Activated effector memory CD4-positive, alpha-beta T cell treated with Interleukin-2 at 50 U/mL for 16 hours (primary cell): ENCODE measurements around the gene CDK3.

ENCODE experiments used
- DNase-seq: peaks from one replicate; pipeline ENCODE4 v3.0.0-alpha.2; 2020

The CDK3 gene

DNA sequence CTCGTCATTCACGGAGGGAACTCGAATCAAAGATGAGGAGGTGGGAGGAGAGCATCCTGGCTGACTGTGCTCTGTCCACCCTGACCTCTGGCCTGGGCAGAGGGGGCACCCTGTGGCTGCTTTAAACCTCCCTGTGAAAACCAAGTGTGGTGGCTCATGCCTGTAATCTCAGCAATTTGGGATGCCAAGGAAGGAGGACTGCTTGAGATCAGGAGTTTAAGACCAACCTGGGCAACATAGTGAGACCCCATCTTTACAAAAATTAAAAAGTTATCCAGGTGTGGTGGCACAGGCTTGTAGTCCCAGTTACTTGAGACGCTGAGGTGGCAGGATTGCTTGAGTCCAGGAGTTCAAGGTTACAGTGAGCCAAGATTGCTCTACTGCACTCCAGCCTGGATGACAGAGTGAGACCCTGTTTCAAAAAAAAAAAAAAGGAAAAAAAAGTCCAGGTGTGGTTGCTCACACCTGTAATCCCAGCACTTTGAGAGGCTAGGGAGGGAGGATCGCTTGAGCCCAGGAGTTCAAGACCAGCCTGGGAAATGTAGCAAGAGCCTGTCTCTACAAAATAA is 5.8 kb upstream of the CDK3 start:
- DNase-seq = no peak

DNA sequence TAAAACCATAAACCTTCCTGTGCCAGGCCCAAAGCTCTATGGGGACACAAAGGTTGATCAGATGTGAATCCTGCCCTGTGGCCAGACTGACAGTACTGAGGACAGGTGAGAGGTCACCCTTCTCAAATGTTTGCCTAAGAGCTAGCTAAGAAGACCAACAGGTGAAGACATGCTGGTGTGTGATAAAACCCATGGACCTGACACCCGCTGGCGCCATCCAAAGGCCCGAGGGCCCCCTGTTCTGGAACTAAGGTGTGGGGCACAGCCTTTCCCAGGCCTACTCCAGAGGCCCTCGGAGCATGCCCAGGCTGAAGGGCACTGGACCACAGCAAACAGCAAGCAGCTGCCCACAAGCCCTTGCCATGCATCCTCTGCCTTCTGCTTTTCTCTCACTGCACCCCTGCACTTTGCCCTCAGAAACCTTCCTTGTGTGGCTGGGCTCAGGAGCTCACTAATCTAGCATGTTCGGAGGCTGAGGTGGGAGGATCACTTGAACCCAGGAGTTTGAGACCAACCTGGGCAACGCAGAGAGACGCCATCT is 5.2 kb upstream of the CDK3 start:
- DNase-seq = no peak

DNA sequence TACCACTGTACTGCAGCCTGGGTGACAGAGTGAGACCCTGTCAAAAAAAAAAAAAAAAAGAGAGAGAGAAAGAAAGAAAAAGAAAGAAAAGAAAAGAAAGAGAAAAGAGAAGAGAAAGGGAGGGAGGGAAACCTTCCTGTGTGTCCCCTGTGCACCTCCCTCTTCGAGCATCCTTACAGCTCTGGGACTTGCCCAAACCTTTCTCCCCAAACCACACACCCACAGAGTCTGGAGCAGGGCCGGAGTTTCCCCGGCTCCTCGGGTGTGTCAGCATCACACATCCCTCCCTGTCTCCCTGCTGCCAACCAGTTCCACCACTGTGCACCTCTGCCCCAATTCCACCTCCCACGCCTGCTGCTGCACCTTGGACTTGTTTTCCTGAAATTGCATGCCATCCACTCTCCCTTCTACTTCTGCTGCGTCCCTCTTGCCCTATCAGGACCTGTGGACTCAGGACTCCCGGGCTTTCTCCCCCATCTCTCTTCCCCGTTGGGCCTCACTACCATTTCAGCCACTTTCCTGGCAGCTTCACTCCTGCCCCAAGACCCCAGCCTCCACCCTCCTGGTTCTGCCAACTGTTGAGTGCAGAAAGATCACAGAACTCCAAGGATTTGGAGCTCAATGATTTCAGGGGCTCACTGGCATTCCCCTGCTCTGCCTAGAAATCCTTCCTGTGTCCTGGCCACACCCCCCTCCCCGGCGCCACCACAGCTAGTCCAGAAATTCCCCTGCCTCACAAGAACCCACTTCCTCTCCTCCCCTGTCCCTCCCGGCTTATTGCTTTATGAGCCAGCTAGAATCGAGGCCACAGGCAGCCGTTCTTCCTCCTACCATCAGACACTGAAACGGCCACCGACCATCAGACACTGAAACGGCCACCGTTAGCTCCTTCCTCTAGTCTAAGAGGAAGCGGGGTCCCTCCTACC is 3.7 kb upstream of the CDK3 start:
- peak; percentile 23 for DNase-seq

DNA sequence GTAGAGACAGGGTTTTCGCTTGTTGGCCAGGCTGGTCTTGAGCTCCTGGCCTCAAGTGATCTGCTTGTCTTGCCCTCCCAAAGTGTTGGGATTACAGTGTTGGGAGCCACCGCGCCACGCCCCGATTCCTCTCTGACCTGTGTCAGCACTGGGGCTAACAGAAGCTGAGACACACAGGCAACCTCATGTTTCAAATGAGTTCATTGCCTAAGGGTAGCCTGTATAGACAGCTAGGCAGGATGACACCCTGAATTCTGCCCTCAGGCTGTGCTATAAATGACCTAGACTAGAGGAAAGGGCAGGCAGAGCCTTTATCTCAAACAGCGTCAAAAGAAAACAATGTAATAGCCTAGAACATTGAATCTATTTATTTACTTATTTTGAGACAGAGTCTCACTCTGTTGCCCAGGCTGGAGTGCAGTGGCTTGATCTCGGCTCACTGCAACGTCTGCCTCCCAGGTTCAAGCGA is 2.3 kb upstream of the CDK3 start:
- no peak for DNase-seq

DNA sequence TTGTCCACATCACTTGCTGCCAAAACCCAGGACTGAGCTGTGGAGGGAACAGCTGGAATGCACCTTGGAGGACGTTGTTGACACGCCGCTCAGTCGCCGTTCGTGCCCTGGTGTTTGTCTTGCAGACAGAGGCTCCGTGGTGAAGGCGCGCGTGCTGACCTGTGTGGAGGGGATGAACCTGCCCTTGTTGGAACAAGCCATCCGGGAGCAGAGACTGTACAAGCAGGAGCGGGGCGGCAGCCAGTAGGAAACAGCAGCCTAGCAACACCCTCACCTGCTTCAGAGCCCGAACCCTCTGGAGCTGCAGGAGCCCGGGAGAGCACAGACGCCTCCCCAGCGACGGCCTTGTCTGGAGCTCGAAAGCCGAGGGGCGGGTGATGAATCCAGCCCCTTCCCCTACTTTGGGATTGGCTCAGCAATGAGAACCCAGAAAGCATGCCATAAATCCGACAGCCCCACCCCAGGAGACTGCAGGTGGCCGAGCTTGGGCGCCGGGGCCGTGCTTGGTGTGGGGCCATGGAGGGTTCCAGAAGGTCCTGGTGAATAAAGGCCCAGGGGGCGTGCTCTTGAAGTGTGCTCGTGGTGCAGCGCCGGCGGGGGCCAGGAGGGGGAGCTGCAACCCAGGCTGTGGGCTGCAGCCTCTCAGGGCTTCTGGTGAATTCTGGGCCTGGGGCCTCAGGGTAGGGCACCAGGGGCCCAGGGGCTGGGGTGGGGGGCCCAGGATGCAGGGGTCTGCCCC is 470 bp upstream of the CDK3 start:
- peak; percentile 31 for DNase-seq

DNA sequence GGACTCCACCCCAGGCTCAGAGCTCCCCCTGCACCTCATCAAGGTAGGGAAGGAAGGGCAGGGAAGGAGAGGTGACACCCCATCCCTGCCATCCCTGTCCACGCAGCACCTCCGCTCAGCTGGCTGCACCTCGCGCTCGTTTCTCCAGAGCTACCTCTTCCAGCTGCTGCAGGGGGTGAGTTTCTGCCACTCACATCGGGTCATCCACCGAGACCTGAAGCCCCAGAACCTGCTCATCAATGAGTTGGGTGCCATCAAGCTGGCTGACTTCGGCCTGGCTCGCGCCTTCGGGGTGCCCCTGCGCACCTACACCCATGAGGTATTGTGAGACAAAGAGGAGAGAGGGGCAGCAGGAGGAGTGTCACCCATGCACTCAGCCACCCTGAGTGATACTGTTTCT is 1.4 kb downstream of the CDK3 start:
- DNase-seq = no peak

DNA sequence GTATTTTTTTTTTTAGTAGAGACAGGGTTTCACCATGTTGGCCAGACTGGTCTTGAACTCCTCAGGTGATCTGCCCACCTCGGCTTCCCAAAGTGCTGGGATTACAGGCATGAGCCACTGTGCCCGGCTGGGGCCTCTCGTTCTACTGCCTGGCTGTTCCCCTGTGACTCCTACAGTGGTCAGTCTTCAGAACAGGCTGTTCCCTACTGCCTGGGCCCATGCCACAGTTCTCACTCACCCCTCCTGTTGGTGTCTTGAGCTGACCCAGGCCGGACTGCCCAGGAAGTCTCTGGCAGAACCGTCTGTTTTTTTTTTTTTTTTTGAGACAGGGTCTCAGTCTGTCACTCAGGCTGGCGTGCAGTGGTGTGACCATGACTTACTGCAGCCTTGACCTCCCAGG is 3.3 kb downstream of the CDK3 start:
- DNase-seq = no peak

DNA sequence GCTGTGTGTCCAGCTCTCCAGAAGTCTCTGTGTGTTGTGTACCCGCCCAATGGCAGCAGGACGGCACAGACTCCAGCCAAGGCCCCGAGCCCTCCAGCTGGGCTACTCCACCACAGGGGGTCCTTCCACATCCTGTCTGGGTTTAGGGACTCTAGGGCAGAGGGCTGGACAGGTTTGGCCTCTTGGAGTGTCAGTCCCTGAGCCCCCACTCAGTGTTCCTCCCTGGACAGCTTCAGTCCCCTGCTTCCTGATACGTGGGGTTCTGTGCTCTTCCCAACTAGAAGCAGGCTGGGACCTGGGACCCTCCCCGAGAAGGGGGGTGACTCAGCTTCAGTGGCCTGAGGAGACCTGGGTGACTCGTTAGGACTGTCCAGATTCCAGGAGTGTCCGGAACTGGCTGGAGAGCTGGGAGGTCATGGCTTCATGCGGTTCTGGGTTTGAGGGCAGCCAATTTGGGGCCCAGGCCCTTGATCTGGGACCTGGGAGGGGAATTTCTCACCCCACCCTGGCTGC is 4.2 kb downstream of the CDK3 start:
- DNase-seq = no peak

DNA sequence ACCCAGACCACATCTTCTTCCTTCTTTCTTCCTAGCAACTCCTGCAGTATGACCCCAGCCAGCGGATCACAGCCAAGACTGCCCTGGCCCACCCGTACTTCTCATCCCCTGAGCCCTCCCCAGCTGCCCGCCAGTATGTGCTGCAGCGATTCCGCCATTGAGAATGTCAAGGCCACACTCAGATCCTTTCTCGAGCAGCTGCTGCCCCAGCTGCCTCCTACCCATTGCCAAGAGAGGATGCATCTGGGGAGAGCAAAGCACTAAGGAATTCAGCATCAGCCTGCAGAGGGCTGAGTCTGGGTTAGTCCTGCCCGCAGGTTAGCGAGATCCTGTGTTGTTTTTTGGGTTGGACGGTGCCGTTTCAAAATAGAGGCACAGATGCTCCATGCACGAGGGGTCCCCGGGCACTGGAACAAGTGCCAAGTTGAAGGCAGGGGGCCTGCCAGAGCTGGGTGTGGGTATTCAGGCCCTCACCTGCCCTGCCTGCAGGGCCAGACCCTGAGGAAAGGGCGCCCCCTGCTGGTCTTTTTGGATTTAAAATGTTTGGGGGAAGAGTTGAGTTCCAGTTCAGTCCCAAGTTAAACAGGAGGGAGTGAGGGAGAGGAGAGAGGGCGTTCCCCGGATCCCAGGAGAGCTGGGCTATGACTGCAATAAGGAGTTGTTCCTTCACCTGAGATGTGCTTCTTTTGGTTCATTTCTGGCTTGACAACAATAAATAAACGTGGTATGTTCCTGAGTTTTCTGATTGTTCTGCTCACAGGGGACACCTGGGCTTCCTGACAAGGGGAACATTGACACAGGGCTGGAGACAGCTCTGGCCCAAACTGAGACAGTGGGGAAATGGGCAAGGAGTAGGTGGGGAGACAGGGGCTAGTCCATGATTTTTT is 4.9 kb downstream of the CDK3 start:
- peak; percentile 61 for DNase-seq

DNA sequence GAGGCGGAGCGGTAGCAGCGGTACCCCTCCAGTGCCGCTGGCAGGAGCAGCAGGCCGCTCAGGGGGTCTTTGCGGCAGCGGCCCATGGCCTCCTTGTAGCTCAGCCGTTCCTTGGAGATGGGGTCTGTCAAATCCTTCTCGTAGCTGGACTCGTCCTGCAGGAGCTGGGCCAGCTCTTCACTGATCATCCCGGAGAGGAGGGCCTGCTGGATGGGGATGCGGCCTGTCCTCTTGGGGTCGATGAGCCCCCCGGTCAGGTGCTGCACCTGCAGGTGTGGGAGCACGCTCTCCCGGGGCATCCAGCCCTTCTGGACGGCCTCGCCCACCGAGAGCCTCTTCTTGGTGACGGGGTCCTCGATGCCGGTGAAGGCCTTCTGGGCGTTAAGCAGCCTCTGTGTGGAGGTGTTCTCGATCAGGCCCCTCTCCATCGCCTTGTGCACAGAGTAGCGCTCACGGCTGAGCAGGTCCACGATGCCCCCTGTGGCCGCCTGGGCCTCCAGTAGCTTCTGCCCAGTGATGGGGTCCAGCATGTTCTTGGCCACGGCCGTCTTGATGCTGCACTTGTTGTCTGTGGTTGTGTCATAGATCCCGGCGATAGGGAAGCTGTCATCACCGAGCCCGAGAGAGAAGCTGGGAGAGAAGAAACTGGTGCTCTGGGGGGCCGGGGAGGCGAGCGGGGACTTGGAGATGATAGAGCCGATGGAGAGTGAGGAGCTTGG is 6.6 kb downstream of the CDK3 start:
- DNase-seq = no peak

DNA sequence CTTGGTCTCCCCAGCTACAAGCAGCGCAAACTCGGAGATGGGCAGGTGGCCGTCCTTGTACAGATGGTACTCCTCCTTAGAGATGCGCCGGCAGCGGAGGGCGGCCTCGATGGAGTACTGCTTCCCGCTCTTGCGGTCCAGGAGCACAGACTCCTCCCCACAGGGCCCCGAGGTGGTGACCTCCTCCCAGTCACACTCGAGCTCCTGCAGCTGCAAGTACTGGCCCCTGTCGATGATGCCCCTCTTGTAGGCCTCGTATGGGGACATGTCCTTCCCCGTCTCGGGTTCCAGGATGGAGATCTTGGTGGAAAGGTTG is 7.2 kb downstream of the CDK3 start:
- no peak for DNase-seq

DNA sequence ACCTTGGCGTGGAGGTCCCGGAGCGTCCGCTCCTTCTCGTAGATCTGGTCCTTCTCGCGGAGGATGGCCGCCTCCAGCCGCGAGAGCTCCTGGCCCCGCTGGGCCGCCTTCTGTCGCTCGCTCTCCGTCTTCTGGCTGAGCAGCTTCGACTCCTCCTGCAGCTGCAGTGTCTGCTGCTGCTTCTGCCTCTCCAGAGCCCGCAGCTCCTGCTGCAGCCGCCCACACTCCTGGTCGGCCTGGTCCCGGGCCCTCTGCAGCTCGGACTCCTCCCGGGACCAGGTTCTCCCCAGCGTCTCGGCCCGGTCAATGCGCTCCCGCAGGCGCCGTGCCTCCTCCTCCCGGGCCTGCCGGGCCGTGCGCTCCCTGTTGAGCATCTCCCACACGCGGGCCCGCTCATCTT is 7.6 kb downstream of the CDK3 start:
- DNase-seq = no peak

DNA sequence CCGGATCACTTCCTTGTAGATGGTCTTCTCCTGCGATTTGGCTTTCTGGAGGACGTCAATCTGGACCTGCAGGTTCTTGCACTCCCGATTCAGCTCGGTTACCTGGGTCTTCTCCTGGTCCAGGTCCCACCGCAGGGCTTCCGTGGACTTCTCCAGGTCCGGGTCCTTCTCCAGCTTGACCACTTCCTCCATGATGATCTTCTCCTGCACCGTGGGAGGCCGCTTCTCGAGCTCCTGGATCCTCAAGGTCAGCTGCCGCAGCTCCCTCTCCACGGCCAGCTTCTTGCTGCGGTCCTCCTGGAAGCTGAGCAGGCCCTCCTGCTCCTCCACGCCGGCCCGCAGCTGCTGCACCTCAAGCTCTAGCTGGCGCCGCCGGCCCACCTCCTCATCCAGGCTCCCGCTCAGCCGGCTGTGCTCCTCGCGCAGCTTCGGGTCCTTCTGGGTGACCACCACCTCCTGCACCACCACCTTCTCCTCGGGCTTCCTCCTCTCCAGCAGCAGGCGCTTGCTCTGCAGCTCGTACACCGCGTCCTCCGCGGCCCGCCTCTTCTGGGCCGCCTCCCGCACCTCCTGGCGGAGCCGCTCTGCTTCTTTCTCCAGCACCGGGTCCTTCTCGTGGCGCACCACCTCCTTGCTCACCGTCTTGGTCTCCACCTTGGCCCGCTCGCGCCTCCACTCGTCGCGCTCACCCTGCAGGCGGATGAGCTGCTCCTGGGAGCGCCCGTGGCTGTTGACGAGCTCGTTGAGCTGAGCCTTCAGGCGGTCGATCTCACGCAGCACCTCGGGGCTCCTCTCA is 8.2 kb downstream of the CDK3 start:
- no peak for DNase-seq

DNA sequence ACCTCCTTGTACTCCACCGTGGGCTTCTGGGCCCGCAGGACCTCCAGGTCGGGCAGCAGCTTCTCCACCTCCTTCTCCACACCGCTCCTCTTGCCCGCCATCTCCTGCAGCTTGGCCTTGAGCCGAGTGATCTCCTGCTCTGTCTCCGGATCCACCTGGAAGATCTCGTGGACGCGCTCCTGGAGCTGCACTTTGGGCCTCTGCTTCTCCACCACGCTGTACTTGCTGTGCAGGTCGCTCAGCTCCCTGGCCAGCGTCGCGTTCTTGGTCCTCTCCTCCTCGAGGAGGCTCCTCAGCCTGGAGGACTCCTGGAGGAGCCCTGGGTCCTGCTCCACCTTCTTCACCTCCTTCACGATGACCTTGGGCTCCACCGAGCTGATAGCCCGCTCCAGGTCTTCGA is 8.8 kb downstream of the CDK3 start:
- no peak for DNase-seq

DNA sequence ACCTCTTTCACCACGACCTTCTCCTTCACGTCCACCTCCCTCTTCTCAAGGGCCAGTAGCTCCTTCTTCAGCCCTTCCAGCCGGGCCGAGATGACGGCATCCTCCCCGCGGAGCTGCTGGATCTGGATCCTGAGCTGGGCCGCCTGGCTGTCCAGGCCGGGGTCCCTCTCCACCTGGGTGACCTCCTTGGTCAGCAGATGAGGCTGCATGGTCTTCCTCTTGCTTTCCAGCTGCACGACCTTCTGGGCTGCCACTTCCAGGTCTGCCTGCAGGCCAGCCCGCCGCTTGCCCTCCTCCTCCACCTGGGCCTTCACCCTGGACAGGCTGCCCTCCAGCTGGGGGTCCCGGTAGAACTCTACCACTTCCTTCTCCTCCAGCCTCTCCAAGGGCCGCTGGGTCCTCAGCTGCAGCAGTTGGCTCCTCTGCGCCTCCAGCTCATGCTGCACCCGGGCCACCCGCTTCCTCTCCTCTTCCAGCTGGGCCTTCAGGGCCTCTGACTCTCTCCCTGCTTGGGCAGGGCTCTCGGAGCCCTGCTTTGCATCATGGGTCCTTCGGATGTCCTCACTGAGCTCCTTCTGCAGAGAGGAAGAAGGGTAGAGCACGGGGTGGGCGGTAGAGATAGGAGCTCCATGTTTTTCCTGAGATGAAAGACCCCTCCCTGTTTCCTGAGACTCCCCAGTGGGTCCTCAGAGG is 9.5 kb downstream of the CDK3 start:
- DNase-seq = no peak

DNA sequence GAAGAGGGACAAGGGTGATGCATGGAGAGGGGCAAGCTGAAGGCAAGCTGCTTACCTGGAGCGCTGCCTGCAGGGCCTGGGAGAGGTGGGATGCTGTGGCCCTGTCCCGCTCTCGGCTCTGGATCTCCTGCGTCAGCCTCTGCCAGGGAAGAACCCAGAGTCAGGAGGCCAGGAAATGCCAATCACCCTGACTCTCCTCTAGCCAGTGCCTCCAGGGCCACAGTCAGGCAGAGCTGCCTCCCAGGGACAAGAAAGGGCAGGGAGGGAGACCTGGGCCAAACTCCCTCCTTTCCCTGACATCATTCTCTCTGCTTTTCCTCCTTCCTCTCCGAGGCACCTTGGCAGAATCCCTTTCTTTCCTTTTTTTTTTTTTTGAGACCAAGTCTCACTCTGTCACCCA is 11.3 kb downstream of the CDK3 start:
- DNase-seq = no peak

DNA sequence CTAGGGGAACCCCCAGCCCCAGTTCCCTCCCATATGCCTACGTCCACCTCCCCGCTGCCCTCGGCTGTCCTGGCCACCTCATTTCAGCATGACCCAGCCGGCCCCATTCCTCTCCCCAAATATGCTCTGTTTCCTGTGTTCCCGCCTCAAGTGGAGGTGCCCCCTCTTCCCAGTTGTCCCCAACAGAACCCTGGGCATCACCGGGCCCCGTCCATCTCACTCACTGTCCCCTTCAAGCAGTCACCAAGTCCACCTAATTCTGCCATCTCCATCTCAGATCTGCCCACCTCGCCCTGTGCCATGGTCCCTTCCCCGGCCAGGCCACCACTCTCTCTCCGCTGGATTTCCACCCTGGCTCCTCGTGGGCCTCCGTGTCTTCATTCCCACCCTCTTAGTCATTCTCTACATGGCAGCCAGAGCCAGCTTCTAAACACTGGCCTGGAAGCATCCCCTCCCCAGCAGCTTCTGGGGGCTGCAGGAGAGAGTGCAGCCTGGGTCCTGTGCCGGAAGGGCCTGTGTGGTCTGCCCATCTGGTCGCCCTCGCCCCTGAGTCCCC is 12.8 kb downstream of the CDK3 start:
- DNase-seq = no peak

DNA sequence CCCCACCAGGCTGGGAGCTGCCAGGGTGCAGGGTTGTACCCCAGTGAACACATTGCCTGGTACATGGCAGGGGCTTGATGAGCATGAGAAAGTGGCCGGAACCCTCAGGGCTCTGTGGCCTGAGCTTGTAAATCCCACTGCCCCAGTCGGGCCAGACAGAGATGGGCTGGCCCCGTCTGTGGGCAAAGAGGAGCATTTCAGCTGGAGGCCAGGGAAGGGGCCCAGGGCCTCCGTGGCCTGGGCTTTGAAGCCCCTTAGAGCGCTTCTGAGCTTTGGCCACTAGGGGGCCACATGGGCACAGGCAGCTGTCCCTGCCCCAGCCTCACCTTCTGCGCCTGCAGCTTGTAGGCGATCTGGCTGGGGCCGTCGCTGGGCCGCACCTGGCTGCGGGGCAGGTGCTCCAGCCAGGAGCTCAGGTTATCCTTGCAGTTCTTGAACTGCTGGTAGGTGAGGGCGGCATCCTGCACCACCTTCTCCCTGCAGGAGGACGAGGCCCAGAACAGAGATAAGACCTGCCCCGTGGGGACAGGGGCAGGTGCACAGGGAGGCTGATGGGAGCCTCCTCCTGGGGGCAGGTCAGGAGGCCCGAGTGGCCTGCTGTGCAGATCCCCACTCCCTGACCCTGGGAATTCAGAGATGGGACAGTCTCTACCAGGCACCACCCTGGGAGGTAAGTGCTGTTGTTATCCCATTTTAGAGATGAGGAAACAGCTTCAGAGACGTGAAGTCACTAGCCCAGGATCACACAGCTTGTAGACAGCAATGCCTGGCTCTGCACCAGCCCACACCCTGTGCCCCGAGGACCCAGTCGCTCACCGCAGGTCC is 13.7 kb downstream of the CDK3 start:
- peak; percentile 62 for DNase-seq

DNA sequence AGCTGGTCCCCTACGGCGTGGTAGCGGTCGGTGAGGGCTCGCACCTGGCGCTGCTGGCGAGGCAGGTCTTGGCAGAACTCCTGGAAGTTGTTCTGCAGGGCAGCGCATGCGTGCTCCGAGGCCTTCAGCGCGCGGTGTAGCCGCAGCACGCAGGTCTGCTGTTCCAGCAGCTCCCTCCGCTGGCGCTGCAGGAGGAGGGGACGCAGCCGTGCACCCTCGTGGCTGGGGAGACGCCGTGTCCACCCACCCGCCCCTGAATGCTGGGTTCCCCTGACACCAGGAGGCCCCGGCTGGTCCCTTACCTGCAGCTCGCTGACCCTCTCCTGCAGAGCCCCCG is 14.2 kb downstream of the CDK3 start:
- no peak for DNase-seq
